CD14-positive monocyte (primary cell): ENCODE data around the gene TFAP2B. TPM values are rescaled to one million over a fixed set of nuclear protein-coding genes. Genes with fewer than 3 reads are reported as not detected.

ENCODE experiments used
- DNase-seq, 3 donors: peaks; one replicate each; pipeline ENCODE4 v3.0.0-alpha.2; 2011 to 2022
- H2AFZ ChIP-seq: 2 replicates; pipeline ENCODE4 v1.6.0; 2012; ENCODE audit warnings: mild to moderate bottlenecking, low read depth, low read length, inconsistent platforms; ENCODE audit not compliant: insufficient read depth, poor library complexity, severe bottlenecking
- H3K27ac ChIP-seq, 2 donors: 1 replicate in 1 of 2; 2 replicates in 1 of 2; pipeline ENCODE4 v1.5.1; 2012 to 2013; ENCODE audit warnings: low read length in 2 of 2, control low read depth in 1 of 2, inconsistent platforms in 1 of 2, low read depth in 1 of 2, mild to moderate bottlenecking in 1 of 2
- H3K27me3 ChIP-seq, 2 donors: one replicate each; pipeline versions ENCODE4 v1.6.0 to v1.6.1; 2011 to 2013; ENCODE audit warnings: low read length in 2 of 2; ENCODE audit not compliant: control insufficient read depth in 2 of 2, insufficient read depth in 2 of 2
- H3K36me3 ChIP-seq, 2 donors: replicated peaks in 1 of 2; 1 replicate in 1 of 2; 2 replicates in 1 of 2; pipeline versions ENCODE4 v1.5.1 to v1.6.1; 2012 to 2013; ENCODE audit warnings: low read length in 2 of 2, control low read depth in 1 of 2, inconsistent platforms in 1 of 2, mild to moderate bottlenecking in 1 of 2; ENCODE audit not compliant: insufficient read depth in 2 of 2, control insufficient read depth in 1 of 2
- H3K4me1 ChIP-seq, 2 donors: 1 replicate in 1 of 2; 2 replicates in 1 of 2; pipeline versions ENCODE4 v1.5.1 to v1.6.1; 2012 to 2013; ENCODE audit warnings: low read length in 2 of 2, control low read depth in 1 of 2, inconsistent platforms in 1 of 2, mild to moderate bottlenecking in 1 of 2, moderate library complexity in 1 of 2; ENCODE audit not compliant: insufficient read depth in 2 of 2, control insufficient read depth in 1 of 2
- H3K4me2 ChIP-seq: replicated peaks from 2 replicates; pipeline ENCODE3; 2012; ENCODE audit warnings: low read length, moderate library complexity, mild to moderate bottlenecking; ENCODE audit not compliant: poor library complexity, severe bottlenecking; ENCODE audit errors: extremely low read depth
- H3K4me3 ChIP-seq, 3 experiments: fragments of 200-600 bp in 1 of 3; sonication (generic) in 1 of 3; replicated peaks in 1 of 3; 1 replicate in 2 of 3; 2 replicates in 1 of 3; pipeline ENCODE4 v1.5.1; 2011 to 2013; ENCODE audit warnings: low read length in 3 of 3, mild to moderate bottlenecking in 3 of 3, control low read depth in 2 of 3, low read depth in 2 of 3, inconsistent platforms in 1 of 3, moderate library complexity in 1 of 3
- H3K79me2 ChIP-seq: 2 replicates; pipeline ENCODE4 v1.6.0; 2012; ENCODE audit warnings: mild to moderate bottlenecking, control low read depth, inconsistent platforms, low read length, moderate library complexity; ENCODE audit not compliant: insufficient read depth
- H3K9ac ChIP-seq: 2 replicates; pipeline ENCODE4 v1.6.0; 2017; ENCODE audit warnings: low read length, mild to moderate bottlenecking; ENCODE audit not compliant: insufficient read depth, poor library complexity, severe bottlenecking
- H3K9me3 ChIP-seq, 2 donors: replicated peaks in 1 of 2; 1 replicate in 1 of 2; 2 replicates in 1 of 2; pipeline versions ENCODE4 v1.5.1 to v1.6.1; 2012 to 2013; ENCODE audit warnings: low read length in 2 of 2, control low read depth in 1 of 2; ENCODE audit not compliant: control insufficient read depth in 1 of 2, insufficient read depth in 1 of 2
- H4K20me1 ChIP-seq: 2 replicates; pipeline ENCODE4 v1.6.0; 2012; ENCODE audit warnings: mild to moderate bottlenecking, low read length, control low read depth, moderate library complexity; ENCODE audit not compliant: insufficient read depth
- H3K27ac Mint-ChIP-seq, 7 donors: one replicate each; pipeline ENCODE4 v1.8.0; 2020; ENCODE audit warnings: mild to moderate bottlenecking in 7 of 7, mixed read lengths in 7 of 7, moderate library complexity in 6 of 7, inconsistent platforms in 2 of 7
- H3K27me3 Mint-ChIP-seq, 3 donors: one replicate each; pipeline ENCODE4 v1.8.0; 2021 to 2022; ENCODE audit warnings: low read depth in 3 of 3, mild to moderate bottlenecking in 3 of 3, mixed read lengths in 3 of 3, moderate library complexity in 3 of 3, inconsistent platforms in 1 of 3
- H3K36me3 Mint-ChIP-seq, 2 donors: one replicate each; pipeline ENCODE4 v1.8.0; 2020; ENCODE audit warnings: mixed read lengths in 2 of 2, inconsistent platforms in 1 of 2, mild to moderate bottlenecking in 1 of 2
- H3K4me1 Mint-ChIP-seq: one replicate; pipeline ENCODE4 v1.8.0; 2020; ENCODE audit warnings: mild to moderate bottlenecking, mixed read lengths
- H3K4me3 Mint-ChIP-seq, 2 donors: one replicate each; pipeline ENCODE4 v1.8.0; 2020; ENCODE audit warnings: mild to moderate bottlenecking in 2 of 2, mixed read lengths in 2 of 2, moderate library complexity in 1 of 2
- H3K9me3 Mint-ChIP-seq, 7 donors: one replicate each; pipeline ENCODE4 v1.8.0; 2020 to 2022; ENCODE audit warnings: mixed read lengths in 7 of 7, mild to moderate bottlenecking in 6 of 7, moderate library complexity in 6 of 7, inconsistent platforms in 2 of 7
- WGBS: methylation state at CpG from one replicate; pipeline ENCODE4 v1.1.5; 2013; ENCODE audit warnings: missing lambda C conversion rate; ENCODE audit not compliant: insufficient coverage; 5-methylcytosine and 5-hydroxymethylcytosine counted together
- intact Hi-C, 2 donors: fragments of 100-400 bp; cut with micrococcal nuclease; formaldehyde crosslinking; loops; one replicate each; pipeline versions ENCODE4 v1.15.0 to v1.15.1; 2023
- polyA plus RNA-seq, 3 donors: library from polyadenylated mRNA; depleted of rRNA in 1 of 3; unstranded in 2 of 3; stranded (reverse) in 1 of 3; fragments of 300-500 nt in 2 of 3; fragments of >200 nt in 1 of 3; fragmentation: Illumina TruSeq in 2 of 3; gene quantifications; 1 replicate in 2 of 3; 2 replicates in 1 of 3; pipeline ENCODE4 v1.2.3, GENCODE V29; 2012 to 2021
- TF ChIP-seq, protein P1 (sequence below): fragments of 200-600 bp; IDR thresholded peaks from one replicate; pipeline ENCODE4 v1.8.0; 2022; ENCODE audit warnings: antibody characterized with exemption, mild to moderate bottlenecking

TFAP2B gene
- polyA plus RNA-seq, 3 donors = not detected

DNA sequence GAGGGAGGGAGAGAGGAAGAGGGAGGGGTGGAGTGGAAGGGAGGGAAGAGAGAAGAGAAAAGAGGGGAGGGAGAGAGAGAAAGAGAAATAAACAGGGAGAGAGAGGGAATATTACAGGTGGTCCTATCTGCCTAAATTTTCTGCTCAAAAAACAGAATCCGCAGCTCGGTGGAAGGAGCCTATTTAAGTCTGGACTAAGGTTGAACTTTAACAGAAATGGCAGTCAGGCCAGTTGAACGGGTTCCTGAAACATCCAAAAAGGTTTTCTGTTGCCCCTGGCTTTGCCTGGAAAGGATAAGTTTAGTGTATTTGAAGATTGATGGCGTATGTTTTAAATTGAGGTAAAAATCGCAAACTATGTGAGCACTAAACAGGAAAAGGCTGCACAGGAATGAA is 2.2 kb downstream of the TFAP2B start:
- H3K36me3 ChIP-seq = no peaks in the 10 kb centered on the region
- Mint-ChIP-seq H3K4me1 (peaks cover 17% of the 10 kb centered on the region), H3K27ac (no peak overlapping the region), H3K27me3 (peaks cover 92 to 96% (median 94%) of the 10 kb centered on the region in 3 donors), H3K9me3 (peaks cover 0 to 18% (median 12%) of the 10 kb centered on the region in 7 donors), H3K36me3 (peaks cover 0 to 11% of the 10 kb centered on the region in 2 donors), H3K4me3 (peak overlapping the region in 1 of 2 donors; percentile 88)
- WGBS = 2% methylated on average over 4 of the region's 5 CpGs
- no peaks in the 10 kb centered on the region for H4K20me1 ChIP-seq
- H3K27me3 ChIP-seq = peaks cover 87 to 93% of the 10 kb centered on the region in 2 donors
- H3K4me3 ChIP-seq = no peak overlapping the region
- H3K4me2 ChIP-seq = no peak overlapping the region
- H3K4me1 ChIP-seq = peaks cover under 1% of the 10 kb centered on the region in 2 donors
- DNase-seq = no peak
- no peaks in the 10 kb centered on the region for H3K79me2 ChIP-seq
- H3K9me3 ChIP-seq = peaks cover 0 to 46% of the 10 kb centered on the region in 2 donors
- no peak overlapping the region for H2AFZ ChIP-seq
- intact Hi-C loops = no loop called here
- TF ChIP-seq, protein P1, sequence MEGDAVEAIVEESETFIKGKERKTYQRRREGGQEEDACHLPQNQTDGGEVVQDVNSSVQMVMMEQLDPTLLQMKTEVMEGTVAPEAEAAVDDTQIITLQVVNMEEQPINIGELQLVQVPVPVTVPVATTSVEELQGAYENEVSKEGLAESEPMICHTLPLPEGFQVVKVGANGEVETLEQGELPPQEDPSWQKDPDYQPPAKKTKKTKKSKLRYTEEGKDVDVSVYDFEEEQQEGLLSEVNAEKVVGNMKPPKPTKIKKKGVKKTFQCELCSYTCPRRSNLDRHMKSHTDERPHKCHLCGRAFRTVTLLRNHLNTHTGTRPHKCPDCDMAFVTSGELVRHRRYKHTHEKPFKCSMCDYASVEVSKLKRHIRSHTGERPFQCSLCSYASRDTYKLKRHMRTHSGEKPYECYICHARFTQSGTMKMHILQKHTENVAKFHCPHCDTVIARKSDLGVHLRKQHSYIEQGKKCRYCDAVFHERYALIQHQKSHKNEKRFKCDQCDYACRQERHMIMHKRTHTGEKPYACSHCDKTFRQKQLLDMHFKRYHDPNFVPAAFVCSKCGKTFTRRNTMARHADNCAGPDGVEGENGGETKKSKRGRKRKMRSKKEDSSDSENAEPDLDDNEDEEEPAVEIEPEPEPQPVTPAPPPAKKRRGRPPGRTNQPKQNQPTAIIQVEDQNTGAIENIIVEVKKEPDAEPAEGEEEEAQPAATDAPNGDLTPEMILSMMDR = no peak
- H3K9ac ChIP-seq = no peak overlapping the region
- H3K27ac ChIP-seq = no peak overlapping the region

DNA sequence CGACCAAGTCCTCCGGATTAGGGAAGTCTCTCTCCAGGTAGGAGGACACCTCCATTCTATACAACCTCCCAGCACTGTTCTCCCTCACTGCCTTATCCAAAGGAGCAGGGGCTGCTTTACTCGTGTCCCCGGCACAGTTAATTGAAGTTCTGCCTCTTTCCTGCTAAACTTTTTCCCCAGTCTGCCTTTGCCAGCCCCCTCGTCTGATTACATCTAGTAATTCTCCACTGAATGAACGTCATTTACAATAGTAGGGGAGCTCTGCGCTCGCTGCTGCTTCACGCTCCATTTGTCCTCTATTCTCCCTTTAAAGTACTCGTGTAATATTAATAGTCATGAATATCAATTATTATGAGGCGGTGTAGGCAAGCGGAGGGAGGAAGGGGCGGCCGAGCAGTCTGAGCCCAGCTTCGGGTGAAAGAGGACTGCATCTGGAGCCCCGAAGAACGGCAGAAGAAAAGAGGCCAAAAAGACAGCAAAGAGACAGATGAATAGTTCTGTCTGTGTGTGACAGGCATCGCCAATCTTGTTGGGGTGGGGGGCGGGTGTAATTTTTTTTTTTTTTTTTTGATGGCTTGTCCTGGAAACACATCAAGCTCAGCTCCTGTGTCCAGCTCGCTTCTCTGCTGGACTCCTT is 2.9 kb downstream of the TFAP2B start:
- WGBS = 2% methylated on average over 6 of the region's 20 CpGs
- peaks cover 97 to 99% (median 99%) of the 10 kb centered on the region in 3 donors for H3K27me3 Mint-ChIP-seq
- Histone ChIP-seq H4K20me1 (no peaks in the 10 kb centered on the region), H3K9ac (no peak overlapping the region), H3K9me3 (peaks cover 0 to 53% of the 10 kb centered on the region in 2 donors), H3K4me3 (no peak overlapping the region), H3K4me2 (no peak overlapping the region), H3K27ac (no peak overlapping the region), H3K4me1 (no peaks in the 10 kb centered on the region), H2AFZ (no peak overlapping the region), H3K36me3 (no peaks in the 10 kb centered on the region), H3K27me3 (peaks cover 93 to 99% of the 10 kb centered on the region in 2 donors), H3K79me2 (no peaks in the 10 kb centered on the region)
- DNase-seq = no peak
- TF ChIP-seq, protein P1 = no peak
- peak overlapping the region in 1 of 2 donors; percentile 88 for H3K4me3 Mint-ChIP-seq
- H3K9me3 Mint-ChIP-seq = peaks cover 0 to 18% (median 13%) of the 10 kb centered on the region in 7 donors
- H3K27ac Mint-ChIP-seq = no peak overlapping the region
- H3K4me1 Mint-ChIP-seq = peaks cover 15% of the 10 kb centered on the region
- H3K36me3 Mint-ChIP-seq = peaks cover 0 to 11% of the 10 kb centered on the region in 2 donors
- intact Hi-C loops = no loop called here
